OCI-LY1 (cell line): ENCODE results near the gene SCGB2A2.

Experiments
- H2AFZ ChIP-seq: fragments of 200-600 bp; sonication (generic), shearing (Covaris generic); 2 replicates; pipeline ENCODE4 v1.6.0; 2014; ENCODE audit warnings: antibody characterized with exemption, mild to moderate bottlenecking, low read length
- H3F3A ChIP-seq: fragments of 200-600 bp; sonication (generic), shearing (Covaris generic); 2 replicates; pipeline ENCODE4 v1.6.0; 2014; ENCODE audit warnings: mild to moderate bottlenecking, antibody characterized with exemption, low read length, moderate library complexity; ENCODE audit not compliant: insufficient read depth
- H3K27ac ChIP-seq: fragments of 200-600 bp; sonication (generic); 2 replicates; pipeline ENCODE4 v1.5.1; 2014; ENCODE audit warnings: low read length, mixed run types, mild to moderate bottlenecking, low read depth; ENCODE audit not compliant: poor library complexity, severe bottlenecking
- H3K27me3 ChIP-seq: fragments of 200-600 bp; sonication (generic); 2 replicates; pipeline ENCODE4 v1.6.0; 2014; ENCODE audit warnings: antibody characterized with exemption, mild to moderate bottlenecking, low read length, moderate library complexity; ENCODE audit not compliant: insufficient read depth
- H3K36me3 ChIP-seq: fragments of 200-600 bp; sonication (generic); 2 replicates; pipeline ENCODE4 v1.6.1; 2014; ENCODE audit warnings: mild to moderate bottlenecking, antibody characterized with exemption, low read length, moderate library complexity, mixed read lengths; ENCODE audit not compliant: insufficient read depth
- H3K4me1 ChIP-seq: fragments of 200-600 bp; sonication (generic); 2 replicates; pipeline ENCODE4 v1.5.1; 2014; ENCODE audit warnings: mild to moderate bottlenecking, low read length, moderate library complexity; ENCODE audit not compliant: insufficient read depth, severe bottlenecking
- H3K4me2 ChIP-seq: fragments of 200-600 bp; sonication (generic), shearing (Covaris generic); 2 replicates; pipeline ENCODE4 v1.6.1; 2014; ENCODE audit warnings: low read length
- H3K4me3 ChIP-seq: fragments of 200-600 bp; sonication (generic); 2 replicates; pipeline ENCODE4 v1.5.1; 2014; ENCODE audit warnings: low read length, low read depth, mild to moderate bottlenecking, mixed read lengths; ENCODE audit not compliant: poor library complexity, severe bottlenecking
- H3K79me2 ChIP-seq: fragments of 200-600 bp; shearing (Covaris generic); 2 replicates; pipeline ENCODE4 v1.6.1; 2016; ENCODE audit warnings: mixed run types, low read length, mixed read lengths; ENCODE audit not compliant: insufficient read depth
- H3K9ac ChIP-seq: fragments of 200-600 bp; sonication (generic), shearing (Covaris generic); 2 replicates; pipeline ENCODE4 v1.6.1; 2014; ENCODE audit warnings: mild to moderate bottlenecking, low read length, mixed read lengths
- H3K9me2 ChIP-seq: fragments of 200-600 bp; sonication (generic), shearing (Covaris generic); 2 replicates; pipeline ENCODE4 v1.6.1; 2014; ENCODE audit warnings: low read depth, mild to moderate bottlenecking, low read length, mixed read lengths
- H3K9me3 ChIP-seq: fragments of 200-600 bp; shearing (Covaris generic); 2 replicates; pipeline ENCODE4 v1.6.1; 2014; ENCODE audit warnings: low read length, mixed read lengths
- H4K20me1 ChIP-seq: fragments of 200-600 bp; sonication (generic), shearing (Covaris generic); 2 replicates; pipeline ENCODE4 v1.6.0; 2016; ENCODE audit warnings: mild to moderate bottlenecking, low read length; ENCODE audit not compliant: insufficient read depth
- EZH2 ChIP-seq: fragments of 200-600 bp; sonication (generic), shearing (Covaris generic); IDR thresholded peaks from 2 replicates; pipeline ENCODE4 v1.8.0; 2017; ENCODE audit warnings: borderline replicate concordance, mixed run types, mild to moderate bottlenecking, antibody characterized with exemption, low read length, moderate library complexity, mixed read lengths
- TF ChIP-seq, protein P1 (sequence below): fragments of 200-600 bp; sonication (generic), shearing (Covaris generic); IDR thresholded peaks from 2 replicates; pipeline ENCODE4 v1.5.1; 2017; ENCODE audit warnings: mild to moderate bottlenecking, antibody characterized with exemption, low read length, moderate library complexity, mixed read lengths

SCGB2A2 gene

GRCh38 chr11:62309991-62310390 lies 40.0 kb downstream of the SCGB2A2 start:
- Histone ChIP-seq H3K79me2 (no peaks in the 10 kb centered on the region), H3K4me2 (no peak overlapping the region), H2AFZ (no peak overlapping the region), H3K27ac (no peak overlapping the region), H3K4me1 (no peaks in the 10 kb centered on the region), H3K9me2 (no peaks in the 10 kb centered on the region), H3F3A (no peaks in the 10 kb centered on the region), H3K9me3 (no peaks in the 10 kb centered on the region), H4K20me1 (no peaks in the 10 kb centered on the region), H3K27me3 (no peaks in the 10 kb centered on the region), H3K4me3 (no peak overlapping the region), H3K9ac (no peak overlapping the region), H3K36me3 (no peaks in the 10 kb centered on the region)
- no peak for TF ChIP-seq EZH2
- TF ChIP-seq, protein P1, sequence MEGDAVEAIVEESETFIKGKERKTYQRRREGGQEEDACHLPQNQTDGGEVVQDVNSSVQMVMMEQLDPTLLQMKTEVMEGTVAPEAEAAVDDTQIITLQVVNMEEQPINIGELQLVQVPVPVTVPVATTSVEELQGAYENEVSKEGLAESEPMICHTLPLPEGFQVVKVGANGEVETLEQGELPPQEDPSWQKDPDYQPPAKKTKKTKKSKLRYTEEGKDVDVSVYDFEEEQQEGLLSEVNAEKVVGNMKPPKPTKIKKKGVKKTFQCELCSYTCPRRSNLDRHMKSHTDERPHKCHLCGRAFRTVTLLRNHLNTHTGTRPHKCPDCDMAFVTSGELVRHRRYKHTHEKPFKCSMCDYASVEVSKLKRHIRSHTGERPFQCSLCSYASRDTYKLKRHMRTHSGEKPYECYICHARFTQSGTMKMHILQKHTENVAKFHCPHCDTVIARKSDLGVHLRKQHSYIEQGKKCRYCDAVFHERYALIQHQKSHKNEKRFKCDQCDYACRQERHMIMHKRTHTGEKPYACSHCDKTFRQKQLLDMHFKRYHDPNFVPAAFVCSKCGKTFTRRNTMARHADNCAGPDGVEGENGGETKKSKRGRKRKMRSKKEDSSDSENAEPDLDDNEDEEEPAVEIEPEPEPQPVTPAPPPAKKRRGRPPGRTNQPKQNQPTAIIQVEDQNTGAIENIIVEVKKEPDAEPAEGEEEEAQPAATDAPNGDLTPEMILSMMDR, result no peak

- no peak overlapping the region for H3K4me2 ChIP-seq
- H3K27ac ChIP-seq, result no peak overlapping the region
- H3F3A ChIP-seq, result no peaks in the 10 kb centered on the region
- TF ChIP-seq, protein P1, result no peak
- no peak for TF ChIP-seq EZH2
- H3K9me3 ChIP-seq, result no peaks in the 10 kb centered on the region
- no peaks in the 10 kb centered on the region for H3K4me1 ChIP-seq
- no peaks in the 10 kb centered on the region for H3K79me2 ChIP-seq
- no peaks in the 10 kb centered on the region for H4K20me1 ChIP-seq
- H3K27me3 ChIP-seq, result no peaks in the 10 kb centered on the region
- H3K9me2 ChIP-seq, result no peaks in the 10 kb centered on the region
- H3K36me3 ChIP-seq, result no peaks in the 10 kb centered on the region
- no peak overlapping the region for H3K4me3 ChIP-seq
- no peak overlapping the region for H3K9ac ChIP-seq
- H2AFZ ChIP-seq, result no peak overlapping the region
These were observed 45.5 kb downstream of the SCGB2A2 start for GRCh38 chr11:62315431-62315830.

DNA sequence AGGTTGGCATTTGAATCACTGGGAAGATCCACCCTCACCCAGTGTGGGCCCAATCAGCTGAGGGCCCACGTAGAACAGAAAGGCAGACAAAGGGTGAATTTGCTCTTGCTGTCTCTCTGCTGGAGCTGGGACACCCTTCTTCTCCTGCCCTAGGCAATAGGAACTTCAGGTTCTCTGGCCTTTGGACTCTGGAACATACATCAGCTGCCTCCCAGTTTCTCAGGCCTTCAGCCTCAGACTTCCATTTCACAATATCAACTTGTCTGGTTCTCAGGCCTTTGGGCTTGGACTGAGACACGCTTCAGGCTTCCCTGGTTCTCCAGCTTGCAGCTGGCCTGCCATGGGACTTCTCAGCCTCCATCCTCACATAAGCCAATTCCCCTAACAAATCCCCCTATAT lies 52.6 kb downstream of the SCGB2A2 start:
- Histone ChIP-seq H3K9ac (no peak overlapping the region), H3F3A (no peaks in the 10 kb centered on the region), H3K27me3 (no peaks in the 10 kb centered on the region), H3K9me2 (no peaks in the 10 kb centered on the region), H3K4me3 (no peak overlapping the region), H3K27ac (no peak overlapping the region), H3K36me3 (no peaks in the 10 kb centered on the region), H3K9me3 (no peaks in the 10 kb centered on the region), H3K4me2 (no peak overlapping the region), H3K79me2 (no peaks in the 10 kb centered on the region), H4K20me1 (no peaks in the 10 kb centered on the region), H3K4me1 (no peaks in the 10 kb centered on the region), H2AFZ (no peak overlapping the region)
- TF ChIP-seq, protein P1, result no peak
- TF ChIP-seq EZH2, result no peak
